HG03064 (cell line): ENCODE results near the gene SORBS1.
"Not testable (repeated sequence)": the region's sequence is repeated elsewhere in the genome, so short reads cannot be mapped to it uniquely, and the experiment has no call there.

Experiments
- ATAC-seq: cut with Tn5 transposase; IDR thresholded peaks from one replicate; pipeline ENCODE4 v1.9.1; 2021; ENCODE audit warnings: low read depth; ENCODE audit not compliant: unreplicated experiment

SORBS1 gene

DNA sequence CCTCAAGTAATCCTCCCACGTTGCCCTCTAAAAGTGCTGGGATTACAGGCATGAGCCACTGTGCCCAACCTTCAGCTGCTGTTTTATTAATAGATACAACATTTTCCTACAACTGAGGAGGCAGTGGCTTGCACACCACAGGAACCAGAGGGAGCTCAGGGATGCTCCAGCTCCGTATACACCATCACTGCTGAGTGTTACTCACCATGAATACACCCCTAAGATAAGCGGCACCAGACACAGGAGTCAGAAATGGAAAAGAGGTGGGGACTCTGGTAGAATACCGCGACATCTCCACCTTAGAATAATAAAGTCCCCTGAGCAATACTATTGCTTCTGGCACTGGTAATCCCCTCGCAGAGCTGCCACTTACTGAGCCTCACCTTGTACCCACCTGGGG is 201.7 kb downstream of the SORBS1 start:
- no peak for ATAC-seq

GRCh38 chr10:95356190-95356955 is 204.8 kb downstream of the SORBS1 start:
- no peak for ATAC-seq

- ATAC-seq = no peak
Measured at GRCh38 chr10:95355301-95355700, 205.9 kb downstream of the SORBS1 start.

DNA sequence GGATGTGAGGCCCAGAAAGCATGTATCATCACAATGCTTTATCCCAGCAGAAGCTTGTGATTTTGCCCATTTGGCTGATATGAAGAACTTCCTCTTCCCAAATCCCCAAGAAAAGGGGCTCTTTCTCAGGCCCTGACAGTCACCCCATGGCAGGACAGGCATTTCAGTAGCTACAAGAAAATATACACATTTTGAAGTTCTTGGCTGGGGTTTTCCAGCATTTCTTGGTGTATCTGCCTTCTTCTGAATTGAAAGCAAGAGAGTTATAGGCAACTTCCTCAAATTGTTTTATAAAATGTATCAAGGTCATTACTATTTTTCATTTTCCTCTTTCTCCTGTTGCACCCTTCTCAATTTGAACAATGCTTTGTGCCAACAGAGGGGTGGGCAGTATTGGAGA is 207.1 kb downstream of the SORBS1 start:
- no peak for ATAC-seq

- no peak for ATAC-seq
Measured at GRCh38 chr10:95353123-95353522, 208.0 kb downstream of the SORBS1 start.

GRCh38 chr10:95352684-95353083 is 208.5 kb downstream of the SORBS1 start:
- ATAC-seq = no peak

GRCh38 chr10:95350830-95351228 is 210.3 kb downstream of the SORBS1 start:
- no peak for ATAC-seq

DNA sequence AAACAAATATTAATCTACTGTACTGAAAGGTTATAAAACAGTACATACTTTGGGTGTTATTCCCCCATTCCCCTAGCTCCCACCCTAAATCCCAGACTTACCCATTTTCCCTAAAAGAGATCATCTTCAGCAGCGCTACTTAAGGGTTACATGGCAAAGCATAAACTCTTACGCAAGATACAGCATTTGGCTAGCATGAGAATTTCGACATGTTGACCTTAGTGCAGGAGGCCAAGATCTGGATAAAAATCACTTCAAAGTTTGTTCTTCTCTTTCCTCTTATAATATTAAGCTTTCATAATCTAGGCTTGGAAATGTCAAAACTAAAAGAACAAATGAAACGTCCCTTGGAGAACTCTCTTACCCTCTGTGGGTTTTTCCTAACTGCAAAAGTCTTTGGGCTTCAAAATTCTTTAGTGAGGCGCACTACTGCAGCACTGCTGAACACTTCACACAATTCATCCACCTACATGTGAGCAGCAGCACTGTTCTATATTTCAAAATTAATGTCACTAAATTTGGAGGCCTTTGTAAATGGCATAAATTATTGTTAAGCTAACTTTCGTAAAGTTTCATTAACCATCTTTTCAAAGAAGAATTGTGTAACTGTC is 210.8 kb downstream of the SORBS1 start:
- no peak for ATAC-seq

DNA sequence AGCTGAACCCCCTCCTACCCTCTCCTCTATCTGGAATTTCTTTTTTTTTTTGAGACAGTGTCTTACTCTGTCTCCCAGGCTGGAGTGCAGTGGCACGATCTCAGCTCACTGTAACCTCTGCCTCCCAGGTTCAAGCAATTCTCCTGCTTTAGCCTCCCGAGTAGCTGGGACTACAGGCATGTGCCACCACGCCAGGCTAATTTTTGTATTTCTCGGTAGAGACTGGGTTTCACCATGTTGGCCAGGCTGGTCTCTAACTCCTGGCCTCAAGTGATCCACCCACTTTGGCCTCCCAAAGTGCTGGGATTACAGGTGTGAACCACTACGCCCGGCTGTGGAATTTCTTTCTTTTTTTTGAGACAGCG is 213.8 kb downstream of the SORBS1 start:
- ATAC-seq = not testable (repeated sequence)

- ATAC-seq = no peak
Measured at GRCh38 chr10:95346715-95347401, 214.3 kb downstream of the SORBS1 start.

GRCh38 chr10:95343573-95343972 is 217.6 kb downstream of the SORBS1 start:
- ATAC-seq = no peak

- no peak for ATAC-seq
Measured at GRCh38 chr10:95341716-95342130, 219.4 kb downstream of the SORBS1 start.

GRCh38 chr10:95339863-95340262 is 221.3 kb downstream of the SORBS1 start:
- no peak for ATAC-seq

DNA sequence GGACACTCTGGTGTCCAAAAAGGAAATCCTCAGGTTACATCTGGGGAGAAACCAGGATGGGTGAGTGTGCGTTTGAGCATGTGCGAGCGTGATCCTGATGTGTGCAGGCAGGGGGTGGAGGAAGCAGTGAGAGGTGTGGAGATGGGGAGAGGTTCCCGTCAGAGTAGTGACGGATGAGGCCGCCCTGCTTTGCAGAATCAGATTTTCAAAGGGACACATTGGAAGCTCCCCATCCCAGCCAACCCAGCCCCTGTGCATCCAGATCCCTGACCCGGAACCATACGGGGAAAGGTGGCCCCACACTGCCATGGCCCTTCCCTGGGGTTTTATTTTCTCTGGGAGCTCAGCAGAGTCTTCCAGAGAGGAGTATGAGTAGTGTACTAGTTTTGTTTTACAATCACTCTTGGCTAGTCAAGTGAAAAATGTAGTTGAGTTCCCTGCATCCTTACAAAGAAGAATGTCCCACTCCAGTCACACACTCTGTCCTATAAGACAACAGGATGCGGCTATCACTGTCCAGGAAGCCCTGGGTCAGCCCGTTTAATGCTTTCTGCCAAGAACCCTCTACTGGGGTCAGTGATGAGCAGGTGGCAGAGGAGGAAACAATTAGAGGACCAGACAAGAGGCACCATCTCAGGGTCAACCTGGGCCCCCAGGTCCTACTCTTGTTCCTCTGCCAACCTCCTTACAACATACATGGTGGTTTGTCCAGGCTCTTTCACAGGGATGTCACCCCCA is 223.6 kb downstream of the SORBS1 start:
- ATAC-seq = no peak

DNA sequence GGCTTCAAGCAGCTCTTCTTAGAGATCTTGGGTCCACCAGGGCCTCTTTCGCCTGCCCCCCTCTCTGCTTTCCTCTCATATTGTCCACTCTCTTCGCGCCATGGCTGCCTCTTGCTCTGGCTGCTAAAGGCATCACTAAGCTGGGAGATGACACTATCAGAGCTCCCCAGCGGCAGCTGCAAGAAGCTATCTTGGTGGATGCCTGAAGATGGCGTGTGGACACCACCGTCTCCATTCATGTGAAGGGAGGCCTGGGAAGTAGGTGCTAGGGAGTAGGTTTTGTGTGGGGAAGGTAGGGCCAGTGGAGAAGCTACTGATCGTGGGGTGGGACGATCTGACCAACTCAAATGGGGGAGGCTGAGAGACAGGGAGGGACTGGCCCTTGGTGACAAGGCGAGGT is 224.5 kb downstream of the SORBS1 start:
- ATAC-seq = no peak

DNA sequence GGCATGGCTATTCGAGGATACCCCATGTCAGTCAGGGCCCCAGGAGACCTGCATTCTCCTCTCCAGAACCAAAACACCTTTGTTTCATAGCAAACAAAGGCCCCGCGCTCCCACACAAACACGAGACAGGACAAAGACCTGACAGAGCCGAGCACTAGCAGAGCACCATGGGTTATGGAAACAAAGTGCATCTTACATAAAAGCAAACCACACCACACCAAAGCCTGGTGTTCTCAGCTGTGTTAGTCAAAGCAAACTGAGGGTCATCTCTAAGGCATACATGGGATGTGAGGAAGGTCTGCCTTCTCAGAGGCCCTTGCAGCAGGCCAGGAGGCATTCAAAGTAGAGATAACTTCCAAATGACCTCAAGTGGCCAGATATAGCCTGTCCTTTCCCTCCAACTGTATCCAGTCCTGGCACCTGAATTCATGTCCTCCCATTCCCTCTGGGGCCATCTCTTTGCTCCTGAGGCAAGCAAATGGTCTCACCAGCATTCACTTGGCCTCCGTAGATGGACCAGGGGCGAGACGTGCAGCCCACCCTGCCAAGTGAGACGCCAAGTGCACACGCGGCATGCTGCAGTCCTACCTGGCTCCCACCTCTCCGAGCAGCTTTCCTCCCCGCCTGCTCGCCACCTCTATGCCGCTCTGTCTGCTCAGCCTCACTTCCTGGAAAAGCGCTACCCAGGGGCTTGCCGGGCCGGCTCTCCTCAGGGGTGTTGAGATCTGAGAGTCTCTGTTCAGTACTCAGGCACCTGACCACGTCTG is 225.1 kb downstream of the SORBS1 start:
- ATAC-seq = no peak

DNA sequence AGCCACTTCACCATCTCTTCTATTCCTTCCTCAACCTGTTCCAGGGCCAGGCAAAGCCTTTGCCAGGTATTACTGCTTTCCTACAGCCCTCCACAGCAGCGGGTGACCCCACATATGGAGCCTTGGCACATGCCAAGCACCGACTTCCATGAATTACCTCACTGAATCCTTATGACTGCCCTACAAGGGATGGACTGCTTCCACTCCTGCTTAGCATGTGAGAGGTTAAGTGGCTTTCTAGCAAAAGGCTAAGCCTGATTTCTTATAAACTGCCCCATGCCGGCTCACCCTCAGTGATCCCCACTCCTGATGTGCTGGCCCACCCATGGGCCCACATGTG is 226.4 kb downstream of the SORBS1 start:
- ATAC-seq = no peak

DNA sequence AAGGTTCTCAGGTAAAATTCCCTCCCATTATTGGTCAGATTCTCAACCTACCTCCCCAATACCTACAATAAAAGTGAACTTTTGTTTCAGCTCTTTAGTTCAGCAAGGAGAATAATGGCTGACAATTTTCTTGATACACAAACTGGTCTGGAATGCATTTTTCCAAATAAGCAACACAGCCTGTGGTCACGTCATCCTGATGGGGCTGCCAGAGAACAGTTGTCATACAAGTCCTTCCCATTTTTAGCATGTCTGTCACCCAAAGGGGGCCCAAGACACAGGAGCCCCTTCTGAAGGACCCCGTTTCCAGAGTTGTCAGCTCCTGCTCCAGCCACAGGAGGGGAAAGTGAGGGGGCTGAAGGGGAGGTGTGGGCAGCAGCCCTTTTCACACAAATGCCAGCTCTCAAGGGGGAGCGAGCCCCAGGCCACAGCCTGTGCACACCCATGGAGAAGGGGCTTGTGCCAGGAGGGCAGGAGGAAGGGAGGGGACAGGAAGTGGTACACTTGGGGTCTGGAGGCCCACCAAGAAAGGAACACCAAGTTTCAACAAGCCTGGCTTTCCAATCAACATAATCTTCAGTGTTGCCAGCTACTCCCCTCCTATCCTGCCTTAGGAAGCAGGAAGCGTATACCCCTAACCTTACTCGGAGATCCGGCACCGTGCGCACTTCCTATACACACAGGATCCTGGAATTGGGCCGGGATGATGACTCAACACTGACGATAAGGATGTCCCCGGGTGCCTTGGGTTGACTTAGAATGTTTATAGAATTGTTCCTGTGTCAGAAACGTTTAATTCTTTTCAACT is 227.0 kb downstream of the SORBS1 start:
- no peak for ATAC-seq

DNA sequence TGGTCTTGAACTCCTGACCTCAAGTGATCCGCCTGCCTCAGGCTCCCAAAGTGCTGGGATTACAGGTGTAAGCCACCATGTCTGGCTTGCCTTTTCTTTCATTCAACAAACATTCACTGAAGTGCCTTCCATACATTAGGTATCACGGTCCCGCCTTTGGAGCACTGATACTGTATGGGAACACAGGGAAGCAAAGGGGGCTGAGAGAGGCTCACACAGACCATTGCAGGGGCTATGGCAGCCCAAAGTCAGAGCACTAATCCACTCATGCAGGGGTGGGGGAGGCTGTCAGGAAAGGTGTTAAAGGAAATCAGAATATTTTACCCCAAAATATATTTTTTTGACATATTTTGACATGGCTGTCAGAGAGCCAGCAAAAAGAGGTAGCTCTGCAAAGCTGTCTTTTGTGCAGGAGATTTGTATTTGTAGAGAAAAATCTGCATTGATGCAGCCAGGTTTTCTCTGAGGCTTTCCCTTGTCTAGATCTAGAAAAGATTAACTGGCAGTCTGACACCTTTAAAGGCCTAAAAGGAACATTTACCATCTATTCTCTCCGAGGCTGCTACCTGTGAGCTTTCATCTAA is 228.4 kb downstream of the SORBS1 start:
- no peak for ATAC-seq
